Medulla oblongata (tissue), 1 donor: ENCODE data around the gene ING5.
"Not testable (repeated sequence)": the region's sequence is repeated elsewhere in the genome, so short reads cannot be mapped to it uniquely, and the experiment has no call there.

ENCODE experiments used
- DNase-seq: peaks from one replicate; pipeline ENCODE4 v3.0.0-alpha.2; 2015; ENCODE audit errors: extremely low spot score

ING5 gene

DNA sequence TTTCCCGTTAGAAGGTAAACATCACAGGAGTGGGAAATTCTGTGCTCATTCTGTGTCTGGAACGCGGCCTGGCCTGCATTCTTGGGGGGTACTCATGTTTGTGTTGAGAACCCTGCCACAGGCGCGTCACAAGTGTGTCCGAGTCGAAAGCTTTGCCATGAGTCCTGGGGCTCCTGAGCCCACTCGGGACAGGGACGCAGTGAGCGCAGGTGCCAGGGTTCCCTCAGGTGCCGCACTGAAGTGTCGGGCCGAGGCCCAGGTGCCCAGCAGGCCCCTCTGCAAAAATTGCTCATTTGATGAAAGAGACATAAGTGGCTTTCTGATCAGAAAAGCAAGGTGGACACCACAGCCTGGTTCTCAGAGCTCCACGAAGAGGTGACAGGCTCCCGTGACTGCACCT lies 37.3 kb downstream of the ING5 start:
- DNase-seq = no peak

DNA sequence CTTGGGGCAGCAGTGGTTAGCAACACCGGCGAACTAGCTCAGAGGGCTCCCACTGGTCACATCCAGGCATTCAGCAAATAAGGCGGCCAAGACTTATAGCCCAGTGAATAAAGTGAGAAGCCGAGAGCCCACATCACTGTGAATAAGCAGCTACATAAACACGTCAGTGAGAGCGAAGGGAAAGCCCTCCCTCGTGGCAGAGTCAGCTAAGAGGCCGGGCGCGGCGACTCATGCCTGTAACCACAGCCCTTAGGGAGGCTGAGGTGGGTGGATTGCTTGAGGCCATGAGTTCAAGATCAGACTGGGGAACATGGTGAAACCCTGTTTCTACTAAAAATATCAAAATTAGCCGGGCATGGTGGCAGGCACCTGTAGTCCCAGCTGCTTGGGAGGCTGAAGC lies 37.8 kb downstream of the ING5 start:
- DNase-seq = no peak

GRCh38 chr2:241741016-241741415 lies 39.2 kb downstream of the ING5 start:
- DNase-seq = no peak

GRCh38 chr2:241742320-241742939 lies 40.6 kb downstream of the ING5 start:
- no peak for DNase-seq

- not testable (repeated sequence) for DNase-seq
Observed at GRCh38 chr2:241743008-241743407, 41.2 kb downstream of the ING5 start.

GRCh38 chr2:241743620-241744019 lies 41.8 kb downstream of the ING5 start:
- DNase-seq = no peak

- DNase-seq = no peak
Observed at GRCh38 chr2:241744028-241744754, 42.4 kb downstream of the ING5 start.

GRCh38 chr2:241745276-241745675 lies 43.4 kb downstream of the ING5 start:
- DNase-seq = no peak

GRCh38 chr2:241746084-241746483 lies 44.2 kb downstream of the ING5 start:
- no peak for DNase-seq

GRCh38 chr2:241748468-241749256 lies 46.8 kb downstream of the ING5 start:
- DNase-seq = no peak

GRCh38 chr2:241750076-241750840 lies 48.4 kb downstream of the ING5 start:
- DNase-seq = no peak

- no peak for DNase-seq
Observed at GRCh38 chr2:241751152-241751551, 49.3 kb downstream of the ING5 start.

GRCh38 chr2:241751776-241752175 lies 49.9 kb downstream of the ING5 start:
- no peak for DNase-seq

DNA sequence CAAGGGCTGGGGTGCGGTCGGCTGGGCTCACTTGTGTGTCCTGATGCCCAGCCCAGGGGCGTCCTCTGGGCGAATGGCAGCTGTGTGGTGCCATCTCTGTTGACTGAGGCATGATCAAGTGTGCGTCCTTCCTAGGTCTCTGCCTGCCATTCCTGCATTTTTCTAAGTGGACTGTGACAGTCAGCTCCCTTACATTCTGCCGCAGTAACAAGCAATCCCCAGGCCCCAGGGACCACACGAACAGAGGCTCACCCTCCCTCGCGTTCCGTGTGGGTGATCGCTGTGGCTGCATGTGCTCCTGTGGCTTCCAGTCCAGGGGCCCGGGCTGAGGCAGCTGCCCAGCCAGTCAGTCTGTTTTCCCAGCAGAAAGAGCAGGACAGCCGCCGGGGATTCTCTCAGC lies 50.4 kb downstream of the ING5 start:
- no peak for DNase-seq

- DNase-seq = no peak
Observed at GRCh38 chr2:241752689-241753276, 50.9 kb downstream of the ING5 start.

GRCh38 chr2:241753493-241753892 lies 51.7 kb downstream of the ING5 start:
- no peak for DNase-seq

- no peak for DNase-seq
Observed at GRCh38 chr2:241754042-241754441, 52.2 kb downstream of the ING5 start.

- no peak for DNase-seq
Observed at GRCh38 chr2:241755166-241755565, 53.3 kb downstream of the ING5 start.

DNA sequence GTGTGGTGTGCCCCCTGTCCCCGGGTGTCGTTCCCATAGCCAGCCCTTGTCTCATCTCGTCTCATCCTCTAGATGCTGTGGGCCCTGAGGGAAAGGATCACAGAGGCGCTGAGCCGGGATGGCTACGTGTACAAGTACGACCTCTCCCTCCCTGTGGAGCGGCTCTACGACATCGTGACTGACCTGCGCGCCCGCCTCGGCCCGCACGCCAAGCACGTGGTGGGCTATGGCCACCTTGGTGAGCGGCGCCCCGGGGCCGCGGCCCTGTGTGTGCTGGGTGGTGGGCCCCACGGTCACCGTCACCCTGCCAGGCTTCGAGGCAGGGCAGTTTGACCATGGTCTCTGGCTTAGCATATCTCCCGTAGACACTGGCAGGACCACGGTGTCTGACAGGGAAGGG lies 53.9 kb downstream of the ING5 start:
- no peak for DNase-seq

DNA sequence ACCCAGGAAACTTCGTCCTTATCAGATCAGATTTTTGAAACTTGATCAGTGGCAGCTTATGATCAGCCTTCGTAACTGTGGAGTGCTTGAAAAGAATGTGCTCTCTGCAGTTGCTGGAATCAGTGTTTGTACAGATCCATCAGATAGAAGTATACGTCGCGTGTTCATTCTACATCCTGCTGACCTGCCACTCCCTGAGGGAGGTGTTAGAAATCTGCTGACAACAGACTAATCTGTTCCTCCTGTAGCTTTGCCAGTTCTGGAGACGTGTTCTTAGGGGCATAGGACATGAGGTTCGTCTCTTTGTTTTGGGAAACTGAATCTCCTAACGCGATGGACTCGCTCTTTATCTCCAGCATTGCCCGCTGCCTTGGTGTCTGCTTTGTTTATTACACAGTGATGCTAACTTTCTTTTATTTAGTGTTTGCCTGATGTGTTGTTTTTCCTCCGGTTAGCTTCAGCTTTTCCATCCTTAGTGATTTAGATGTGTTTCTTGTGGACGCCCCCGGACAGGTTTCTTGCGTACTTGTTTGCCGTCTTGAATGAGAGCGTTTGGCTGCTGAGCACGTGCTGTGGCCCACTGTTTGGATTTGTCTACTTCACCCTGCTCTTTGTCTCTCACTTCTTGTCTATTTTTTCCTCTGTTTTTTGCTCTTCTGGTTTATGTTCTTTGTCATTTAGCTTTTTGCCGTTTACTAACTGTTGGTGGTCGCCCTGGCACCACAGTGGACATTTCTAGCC lies 57.4 kb downstream of the ING5 start:
- DNase-seq = no peak

DNA sequence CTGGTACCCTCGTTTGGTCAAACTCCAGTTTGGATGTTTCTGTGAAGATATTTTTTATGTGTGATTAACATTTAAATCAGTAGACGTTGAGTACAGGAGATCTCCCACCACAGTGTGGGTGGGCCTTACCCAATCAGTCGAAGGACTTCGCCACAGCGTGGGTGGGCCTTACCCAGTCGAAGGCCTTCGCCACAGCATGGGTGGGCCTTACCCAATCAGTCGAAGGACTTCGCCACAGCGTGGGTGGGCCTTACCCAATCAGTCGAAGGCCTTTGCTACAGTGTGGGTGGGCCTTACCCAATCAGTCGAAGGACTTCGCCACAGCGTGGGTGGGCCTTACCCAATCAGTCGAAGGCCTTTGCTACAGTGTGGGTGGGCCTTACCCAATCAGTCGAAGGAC lies 58.1 kb downstream of the ING5 start:
- DNase-seq = not testable (repeated sequence)
